Stimulated activated CD4-positive, alpha-beta T cell treated with anti-CD3 and anti-CD28 coated beads, Interleukin-12 subunit alpha, Interleukin-12 subunit beta, amount 100 ng/mL, for 24 hours (primary cell): ENCODE results near the gene CDADC1.
"Not testable (repeated sequence)": the region's sequence is repeated elsewhere in the genome, so short reads cannot be mapped to it uniquely, and the experiment has no call there.

Experiments used
- DNase-seq, 2 experiments: peaks; one replicate each; pipeline ENCODE4 v3.0.0-alpha.2; 2020; ENCODE audit warnings: low read depth in 2 of 2

The CDADC1 gene

GRCh38 chr13:49238621-49239020 lies 9.1 kb upstream of the CDADC1 start:
- DNase-seq: no peak

GRCh38 chr13:49240017-49240416 lies 7.7 kb upstream of the CDADC1 start:
- no peak for DNase-seq

DNA sequence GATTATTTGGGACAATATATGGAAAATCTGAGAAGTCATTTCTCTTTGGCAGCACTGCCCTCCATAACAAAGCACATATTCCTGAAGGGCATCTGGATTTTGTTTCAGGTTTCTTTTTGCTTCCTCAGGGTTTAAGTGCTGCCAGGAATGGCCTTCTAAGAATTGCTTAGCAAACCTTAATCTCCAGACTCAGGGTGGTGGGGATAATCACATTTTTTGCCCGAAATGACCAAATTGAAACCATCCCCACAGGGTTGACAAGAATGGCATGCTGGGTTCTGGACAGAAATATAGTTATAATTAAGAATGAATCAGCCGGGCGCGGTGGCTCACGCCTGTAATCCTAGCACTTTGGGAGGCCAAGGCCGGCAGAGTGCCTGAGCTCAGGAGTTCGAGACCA lies 6.4 kb upstream of the CDADC1 start:
- DNase-seq: no peak

GRCh38 chr13:49245101-49245500 lies 2.6 kb upstream of the CDADC1 start:
- DNase-seq: no peak

- no peak for DNase-seq
Observed at GRCh38 chr13:49246850-49247642, 679 bp upstream of the CDADC1 start.

DNA sequence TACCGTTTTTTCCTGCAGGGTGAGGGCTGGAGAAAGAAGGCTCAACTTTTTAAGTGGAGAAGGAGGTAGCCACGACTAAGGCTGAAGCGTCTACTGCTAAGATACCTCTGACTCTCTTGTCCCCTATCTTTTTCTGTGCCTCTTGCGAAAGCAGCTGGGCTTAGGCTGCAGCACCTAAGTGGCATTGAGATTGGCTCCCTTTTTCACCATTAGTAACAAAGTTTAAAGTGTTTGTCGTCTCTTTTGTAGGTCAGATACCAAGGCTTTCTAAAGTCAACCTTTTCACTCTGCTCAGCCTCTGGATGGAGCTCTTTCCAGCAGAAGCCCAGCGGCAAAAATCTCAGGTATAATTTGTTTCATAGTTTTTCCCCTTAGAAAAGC lies 887 bp downstream of the CDADC1 start:
- no peak for DNase-seq

- no peak for DNase-seq
Observed at GRCh38 chr13:49251326-49251725, 3.6 kb downstream of the CDADC1 start.

- DNase-seq: no peak
Observed at GRCh38 chr13:49253310-49253709, 5.6 kb downstream of the CDADC1 start.

DNA sequence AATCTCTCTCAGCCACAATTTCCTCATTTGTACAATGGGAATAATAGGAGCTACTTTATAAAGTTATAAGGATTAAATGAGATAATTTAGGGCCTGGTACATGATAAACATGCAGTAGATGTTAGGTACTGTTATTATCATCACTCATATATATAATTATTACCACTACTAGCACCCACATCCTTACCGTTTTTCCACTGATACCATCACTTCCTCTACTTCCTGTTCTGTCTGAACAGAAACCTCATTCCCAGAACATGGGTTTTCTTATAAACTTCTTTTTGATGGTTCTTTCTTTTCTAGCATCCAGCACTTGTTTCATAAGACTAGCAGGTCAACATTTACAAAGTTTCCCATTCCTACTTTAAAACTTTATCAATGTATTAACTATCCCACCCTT lies 6.3 kb downstream of the CDADC1 start:
- DNase-seq: no peak

- no peak for DNase-seq
Observed at GRCh38 chr13:49256841-49257240, 9.1 kb downstream of the CDADC1 start.

- DNase-seq: no peak
Observed at GRCh38 chr13:49258089-49258796, 10.5 kb downstream of the CDADC1 start.

- no peak for DNase-seq
Observed at GRCh38 chr13:49259586-49259985, 11.9 kb downstream of the CDADC1 start.

GRCh38 chr13:49262634-49263033 lies 14.9 kb downstream of the CDADC1 start:
- no peak for DNase-seq

GRCh38 chr13:49265822-49266221 lies 18.1 kb downstream of the CDADC1 start:
- DNase-seq: no peak

- no peak for DNase-seq
Observed at GRCh38 chr13:49271264-49271663, 23.5 kb downstream of the CDADC1 start.

- no peak for DNase-seq
Observed at GRCh38 chr13:49272296-49272695, 24.6 kb downstream of the CDADC1 start.

- no peak for DNase-seq
Observed at GRCh38 chr13:49278211-49278610, 30.5 kb downstream of the CDADC1 start.

- no peak for DNase-seq
Observed at GRCh38 chr13:49279112-49279511, 31.4 kb downstream of the CDADC1 start.

DNA sequence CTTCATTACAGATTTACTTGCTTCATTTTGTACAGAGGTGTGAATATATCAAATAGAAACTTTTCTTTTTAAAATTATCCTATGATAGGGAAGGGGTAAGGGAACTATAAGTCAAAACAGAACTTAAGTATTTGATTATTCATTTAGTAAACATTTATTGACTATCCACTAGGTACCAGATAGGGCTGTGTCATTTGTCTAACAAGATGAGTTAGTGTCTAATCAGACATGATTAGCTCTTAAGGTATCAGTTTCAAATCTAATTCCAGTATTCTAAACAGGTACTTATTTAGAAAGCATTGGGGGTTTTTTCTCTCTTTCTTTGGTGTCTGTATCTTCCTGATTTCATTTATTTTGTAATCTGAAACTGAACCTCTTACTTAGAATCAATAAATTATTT lies 32.2 kb downstream of the CDADC1 start:
- no peak for DNase-seq

GRCh38 chr13:49287995-49288394 lies 40.3 kb downstream of the CDADC1 start:
- no peak for DNase-seq

DNA sequence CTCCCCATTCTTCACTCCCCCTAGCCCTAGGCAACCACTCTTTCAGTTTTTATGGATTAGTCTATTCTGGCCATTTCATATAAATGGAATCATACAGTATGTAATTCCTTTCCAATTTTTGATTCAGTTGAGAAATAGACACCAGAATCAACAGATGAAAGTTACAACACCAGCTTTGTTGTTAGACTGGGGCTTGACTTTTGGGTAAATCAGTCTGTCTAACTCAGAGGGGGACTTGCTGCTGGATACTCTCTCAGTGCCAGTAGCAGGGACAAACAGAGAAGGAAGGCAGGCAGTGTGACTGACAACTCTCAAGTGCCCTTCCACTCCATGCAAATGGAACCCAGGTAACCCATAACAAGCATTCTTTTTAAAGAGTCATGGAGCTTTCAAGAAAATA lies 40.7 kb downstream of the CDADC1 start:
- DNase-seq: no peak

DNA sequence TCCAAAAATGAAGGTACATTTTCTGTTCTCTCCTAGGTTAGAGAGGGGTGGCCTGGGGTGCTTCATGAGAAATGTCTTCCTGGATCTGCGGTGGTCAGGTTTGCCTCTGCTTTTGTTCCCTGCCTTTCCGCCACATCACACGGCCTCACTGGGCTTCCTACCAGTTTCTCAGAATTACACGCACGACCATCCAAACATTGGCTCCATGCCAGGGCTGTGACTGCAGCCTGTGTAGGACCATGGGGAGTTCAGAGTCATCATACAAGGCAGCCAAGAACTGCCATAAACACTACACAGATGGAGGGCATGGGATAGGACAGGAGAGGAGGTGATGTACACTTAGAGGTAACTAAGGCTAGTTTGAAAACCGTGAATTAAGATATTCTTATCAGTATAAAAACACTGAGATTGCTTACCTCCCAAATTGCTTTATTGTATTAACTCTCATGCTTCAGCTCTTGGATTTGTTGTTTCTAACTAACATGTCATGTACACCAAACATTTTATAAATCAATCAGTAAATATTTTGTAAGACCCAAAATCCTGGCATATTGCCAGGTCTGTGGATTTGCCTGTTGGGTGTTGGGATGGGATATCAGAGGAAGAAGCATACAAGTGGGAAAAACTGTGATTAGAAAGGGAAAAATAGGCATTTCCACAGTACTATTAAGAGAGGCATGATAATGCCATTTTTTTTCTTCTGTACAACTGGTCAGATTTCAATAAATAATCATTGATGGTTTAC lies 45.2 kb downstream of the CDADC1 start:
- DNase-seq: no peak

DNA sequence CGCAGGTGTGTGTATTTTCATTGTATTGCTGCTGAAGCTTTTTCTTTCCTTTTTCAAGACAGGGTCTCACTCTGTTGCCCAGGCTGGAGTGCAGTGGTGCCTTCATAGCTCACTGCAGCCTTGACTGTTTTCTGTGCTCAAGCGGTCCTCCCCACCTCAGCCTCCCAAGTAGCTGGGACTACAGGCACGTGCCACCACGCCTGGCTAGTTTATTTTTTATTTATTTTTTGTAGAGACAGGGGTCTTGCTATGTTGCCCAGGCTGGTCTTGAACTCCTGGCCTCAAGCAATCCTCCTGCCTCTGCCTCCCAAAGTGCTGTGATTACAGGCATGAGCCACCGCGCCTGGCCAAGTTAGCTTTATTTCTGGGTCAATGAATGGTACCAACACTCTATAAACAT lies 47.0 kb downstream of the CDADC1 start:
- DNase-seq: not testable (repeated sequence)
